Prostate gland (tissue), 2 donors: ENCODE data around the gene ANKRD66. TPM values are rescaled to one million over a fixed set of nuclear protein-coding genes. Genes with fewer than 3 reads are reported as not detected.
"Not testable (repeated sequence)": the region's sequence is repeated elsewhere in the genome, so short reads cannot be mapped to it uniquely, and the experiment has no call there.

ENCODE experiments used
- DNase-seq: peaks from one replicate; pipeline ENCODE4 v3.0.0-alpha.2; 2019; ENCODE audit warnings: low spot score
- H3K27ac ChIP-seq, 2 donors: fragments of 200-600 bp; sonication (generic); 2 replicates each; pipeline ENCODE4 v1.5.1; 2017 to 2019
- H3K27me3 ChIP-seq: fragments of 200-600 bp; sonication (generic); replicated peaks from 2 replicates; pipeline ENCODE4 v1.5.1; 2019; ENCODE audit not compliant: insufficient read depth
- H3K36me3 ChIP-seq, 2 donors: fragments of 200-600 bp; sonication (generic); 1 replicate in 1 of 2; 2 replicates in 1 of 2; pipeline versions ENCODE4 v1.5.1 to v1.8.1; 2017 to 2019
- H3K4me1 ChIP-seq: fragments of 200-600 bp; sonication (generic); replicated peaks from 2 replicates; pipeline ENCODE4 v1.5.1; 2019
- H3K4me3 ChIP-seq, 2 donors: fragments of 200-600 bp; sonication (generic); 2 replicates each; pipeline ENCODE4 v1.5.1; 2017 to 2019
- H3K9me3 ChIP-seq: fragments of 200-600 bp; sonication (generic); 2 replicates; pipeline ENCODE4 v1.5.1; 2017
- POLR2A ChIP-seq: fragments of 450-650 bp; IDR thresholded peaks from one replicate; pipeline ENCODE4 v1.6.1; 2016; ENCODE audit warnings: antibody characterized with exemption, mild to moderate bottlenecking
- POLR2AphosphoS5 ChIP-seq: sonication (generic); formaldehyde crosslinking; IDR thresholded peaks from one replicate; pipeline ENCODE4 v1.6.1; 2017; ENCODE audit warnings: antibody characterized with exemption
- WGBS: methylation state at CpG from one replicate; pipeline ENCODE4 v1.1.5; 2018; 5-methylcytosine and 5-hydroxymethylcytosine counted together
- intact Hi-C: fragments of 100-400 bp; cut with DNase I; formaldehyde crosslinking; loops from one replicate; pipeline ENCODE4 v1.14.2; 2022
- total RNA-seq, 2 donors: library from RNA; depleted of rRNA; stranded (reverse); fragments of >200 nt; gene quantifications; one replicate each; pipeline ENCODE4 v1.1.0, GENCODE V29; 2016
- TF ChIP-seq, protein P1 (sequence below), 4 experiments: fragments of 200-600 bp in 2 of 4; fragments of 450-650 bp in 2 of 4; sonication (generic) in 2 of 4; IDR thresholded peaks; 1 replicate in 3 of 4; 2 replicates in 1 of 4; pipeline ENCODE4 v1.5.1; 2016 to 2019; ENCODE audit warnings: antibody characterized with exemption in 4 of 4, mild to moderate bottlenecking in 2 of 4, moderate library complexity in 2 of 4

ANKRD66 gene
- total RNA-seq, 2 donors from 2014 or later, result not detected

DNA sequence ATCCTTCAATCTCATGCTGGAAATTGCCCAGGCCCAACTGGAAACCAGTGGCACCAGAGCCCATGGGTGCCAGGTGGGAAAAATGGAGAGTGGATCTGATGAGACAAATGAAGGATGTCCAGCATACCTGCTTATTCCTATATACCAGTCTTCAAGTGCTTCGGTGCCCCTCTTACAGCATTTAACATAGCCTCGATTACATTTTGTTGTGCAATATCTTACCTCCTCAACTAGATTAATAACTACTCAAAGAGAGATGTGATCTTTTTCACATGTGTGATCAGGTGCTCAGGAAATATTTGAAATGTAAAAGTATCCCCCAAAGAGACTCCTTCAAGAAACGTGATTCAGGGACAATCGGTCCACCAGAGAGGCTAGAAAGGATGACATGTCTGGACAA, 4.8 kb upstream of the ANKRD66 start:
- intact Hi-C loops, result no loop called here
- no peaks in the 10 kb centered on the region for H3K27me3 ChIP-seq
- no peaks in the 10 kb centered on the region for H3K4me1 ChIP-seq
- no peaks in the 10 kb centered on the region for H3K9me3 ChIP-seq
- TF ChIP-seq, protein P1, sequence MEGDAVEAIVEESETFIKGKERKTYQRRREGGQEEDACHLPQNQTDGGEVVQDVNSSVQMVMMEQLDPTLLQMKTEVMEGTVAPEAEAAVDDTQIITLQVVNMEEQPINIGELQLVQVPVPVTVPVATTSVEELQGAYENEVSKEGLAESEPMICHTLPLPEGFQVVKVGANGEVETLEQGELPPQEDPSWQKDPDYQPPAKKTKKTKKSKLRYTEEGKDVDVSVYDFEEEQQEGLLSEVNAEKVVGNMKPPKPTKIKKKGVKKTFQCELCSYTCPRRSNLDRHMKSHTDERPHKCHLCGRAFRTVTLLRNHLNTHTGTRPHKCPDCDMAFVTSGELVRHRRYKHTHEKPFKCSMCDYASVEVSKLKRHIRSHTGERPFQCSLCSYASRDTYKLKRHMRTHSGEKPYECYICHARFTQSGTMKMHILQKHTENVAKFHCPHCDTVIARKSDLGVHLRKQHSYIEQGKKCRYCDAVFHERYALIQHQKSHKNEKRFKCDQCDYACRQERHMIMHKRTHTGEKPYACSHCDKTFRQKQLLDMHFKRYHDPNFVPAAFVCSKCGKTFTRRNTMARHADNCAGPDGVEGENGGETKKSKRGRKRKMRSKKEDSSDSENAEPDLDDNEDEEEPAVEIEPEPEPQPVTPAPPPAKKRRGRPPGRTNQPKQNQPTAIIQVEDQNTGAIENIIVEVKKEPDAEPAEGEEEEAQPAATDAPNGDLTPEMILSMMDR (IDR thresholded peaks at IDR 0.05), result no peak
- TF ChIP-seq POLR2A, result no peak
- TF ChIP-seq POLR2AphosphoS5, result no peak
- no peak for DNase-seq
- no peaks in the 10 kb centered on the region for H3K36me3 ChIP-seq
- WGBS, result 89% methylated on average over 4 of the region's 4 CpGs
- H3K4me3 ChIP-seq, result no peak overlapping the region
- H3K27ac ChIP-seq, result no peak overlapping the region

DNA sequence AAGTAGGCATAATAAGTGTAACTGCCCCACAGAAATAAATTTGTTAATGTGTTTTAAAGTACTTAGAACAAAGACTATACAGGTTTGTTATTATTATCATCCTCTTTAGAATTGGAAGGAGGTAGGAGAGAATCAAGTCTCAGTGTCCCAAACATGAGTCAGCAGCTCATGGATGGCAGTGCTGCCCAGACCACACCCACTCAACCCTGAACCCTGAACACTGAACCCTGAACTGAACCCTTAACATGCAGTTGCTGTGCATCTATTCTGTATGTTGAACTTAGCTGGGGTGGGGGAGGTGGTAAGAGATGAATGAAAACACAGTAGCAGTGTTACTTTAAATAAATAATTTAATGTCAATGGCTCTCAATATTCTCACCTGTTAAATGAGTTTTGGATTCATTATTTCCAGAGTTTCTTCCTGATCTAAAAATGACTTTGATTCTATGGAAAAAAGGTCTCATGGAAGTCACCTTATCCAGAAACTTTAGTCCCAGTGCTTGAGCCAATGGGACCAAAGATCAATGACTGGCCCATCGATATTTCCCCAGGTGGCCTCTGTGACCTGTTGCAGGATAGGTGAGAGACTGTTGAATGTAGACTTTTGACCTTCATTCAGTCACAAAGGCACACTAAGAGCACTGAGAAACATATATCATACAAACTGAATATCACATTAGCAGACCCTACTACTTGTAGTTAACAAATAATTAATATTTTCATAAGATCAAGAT, 3.1 kb upstream of the ANKRD66 start:
- 100% methylated on average over 1 of the region's 1 CpG for WGBS
- Histone ChIP-seq H3K4me3 (no peak overlapping the region), H3K36me3 (no peaks in the 10 kb centered on the region), H3K27me3 (no peaks in the 10 kb centered on the region), H3K4me1 (no peaks in the 10 kb centered on the region), H3K27ac (no peak overlapping the region), H3K9me3 (no peaks in the 10 kb centered on the region)
- TF ChIP-seq POLR2AphosphoS5 (no peak), POLR2A (no peak)
- TF ChIP-seq, protein P1 (IDR thresholded peaks at IDR 0.05), result no peak
- no peak for DNase-seq
- intact Hi-C loops, result no loop called here

DNA sequence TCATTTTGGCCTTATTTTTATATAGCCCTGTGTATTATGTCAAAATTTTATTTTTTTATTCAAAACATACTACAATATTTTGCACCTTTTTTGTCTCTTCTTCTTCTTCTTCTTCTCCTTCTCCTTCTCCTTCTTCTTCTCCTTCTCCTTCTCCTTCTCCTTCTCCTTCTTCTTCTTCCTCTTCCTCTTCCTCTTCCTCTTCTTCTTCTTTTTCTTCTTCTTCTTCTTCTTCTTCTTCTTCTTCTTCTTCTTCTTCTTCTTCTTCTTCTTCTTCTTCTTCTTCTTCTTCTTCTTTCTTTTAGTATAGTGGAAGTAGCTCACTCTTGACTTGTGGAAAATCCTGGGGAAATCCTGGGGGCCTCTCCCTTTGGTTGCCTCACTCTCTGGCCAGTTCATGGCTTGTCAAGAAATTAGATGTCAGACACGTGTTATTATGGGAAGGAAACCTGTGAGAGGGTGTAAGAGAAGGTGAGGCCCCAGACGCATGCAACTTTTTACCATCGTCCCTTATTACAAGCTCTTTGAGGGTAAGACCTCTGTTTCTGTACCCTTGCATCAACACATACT, 2.5 kb upstream of the ANKRD66 start:
- H3K27ac ChIP-seq, result not testable (repeated sequence)

DNA sequence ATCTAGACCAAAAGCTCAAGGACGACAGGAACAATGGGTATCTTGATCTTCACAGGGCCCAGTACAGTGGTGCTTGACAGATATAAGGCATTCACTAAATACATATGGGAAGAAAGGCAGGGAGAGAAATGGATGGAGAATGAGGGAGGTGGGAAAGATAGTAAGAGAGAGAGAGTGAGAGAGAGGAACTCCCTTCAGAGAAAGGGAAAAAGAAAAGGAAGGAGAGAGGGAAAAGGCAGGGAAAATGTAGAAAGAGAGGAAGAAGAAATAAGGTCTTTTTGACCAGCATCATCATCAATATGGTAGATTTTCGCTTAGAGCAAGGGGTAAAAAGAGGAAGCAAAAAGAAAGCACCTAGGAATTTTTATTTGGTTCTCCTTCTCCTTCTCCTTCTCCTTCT, 760 bp upstream of the ANKRD66 start:
- no peak for TF ChIP-seq POLR2AphosphoS5
- TF ChIP-seq POLR2A, result no peak
- TF ChIP-seq, protein P1 (IDR thresholded peaks at IDR 0.05), result no peak
- whole genome bisulfite sequencing, result 76% methylated on average over 2 of the region's 2 CpGs
- Histone ChIP-seq H3K4me3 (no peak overlapping the region), H3K9me3 (no peaks in the 10 kb centered on the region), H3K4me1 (no peaks in the 10 kb centered on the region), H3K27me3 (no peaks in the 10 kb centered on the region), H3K36me3 (no peaks in the 10 kb centered on the region), H3K27ac (no peak overlapping the region)
- no peak for DNase-seq
- intact Hi-C loops, result no loop called here

More for the DNA sequence above, 2.5 kb upstream of the ANKRD66 start:
- H3K4me1 ChIP-seq, DNase-seq, H3K36me3 ChIP-seq, H3K27me3 ChIP-seq, H3K9me3 ChIP-seq, H3K4me3 ChIP-seq, intact Hi-C loops: not testable (repeated sequence)
- 89% methylated on average over 3 of the region's 3 CpGs for WGBS

DNA sequence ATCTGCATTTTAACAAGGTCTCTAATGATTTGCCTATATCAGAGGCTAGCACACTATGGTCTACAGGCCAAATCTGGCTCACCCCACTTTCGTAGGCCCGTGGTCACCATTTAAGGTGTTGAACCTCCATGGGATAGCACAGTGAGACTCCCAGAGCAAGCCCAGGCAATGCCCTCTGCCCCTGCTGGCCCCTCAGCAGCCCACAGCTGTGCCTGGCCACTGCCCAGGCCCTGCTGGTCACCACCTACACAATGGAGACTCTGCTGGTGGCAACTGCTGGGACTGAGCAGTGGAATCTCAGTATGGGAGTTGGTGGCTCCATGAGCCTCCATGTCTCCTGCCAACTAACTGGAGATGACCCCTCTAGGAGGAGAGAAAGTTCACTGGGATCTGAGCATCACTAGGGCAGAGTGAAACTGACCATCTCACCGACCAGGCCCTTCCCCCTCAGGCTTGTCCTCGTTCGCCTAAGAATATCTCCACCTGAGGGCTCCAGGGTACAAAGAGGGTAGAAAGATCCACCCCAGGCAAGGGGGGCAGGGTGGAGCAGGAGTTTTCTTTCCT, 2.3 kb downstream of the ANKRD66 start:
- TF ChIP-seq POLR2AphosphoS5, result no peak
- TF ChIP-seq, protein P1 (IDR thresholded peaks at IDR 0.05), result no peak
- TF ChIP-seq POLR2A, result no peak
- Histone ChIP-seq H3K27ac (no peak overlapping the region), H3K36me3 (no peaks in the 10 kb centered on the region), H3K27me3 (no peaks in the 10 kb centered on the region), H3K9me3 (no peaks in the 10 kb centered on the region), H3K4me3 (no peak overlapping the region), H3K4me1 (no peaks in the 10 kb centered on the region)
- 90% methylated on average over 5 of the region's 5 CpGs for WGBS
- DNase-seq, result no peak
- intact Hi-C loops, result no loop called here
